Activated naive CD8-positive, alpha-beta T cell (primary cell): ENCODE measurements around the gene CTTNBP2.

Experiments used
- H3K27ac Mint-ChIP-seq: one replicate; pipeline ENCODE4 v1.8.0; 2021; ENCODE audit warnings: mixed read lengths
- H3K27me3 Mint-ChIP-seq: one replicate; pipeline ENCODE4 v1.8.0; 2021; ENCODE audit warnings: mixed read lengths
- H3K36me3 Mint-ChIP-seq: one replicate; pipeline ENCODE4 v1.8.0; 2021; ENCODE audit warnings: mixed read lengths
- H3K4me1 Mint-ChIP-seq: one replicate; pipeline ENCODE4 v1.8.0; 2021; ENCODE audit warnings: low read depth, mixed read lengths
- H3K4me3 Mint-ChIP-seq: one replicate; pipeline ENCODE4 v1.8.0; 2021; ENCODE audit warnings: mild to moderate bottlenecking, mixed read lengths
- H3K9me3 Mint-ChIP-seq: one replicate; pipeline ENCODE4 v1.8.0; 2021; ENCODE audit warnings: low read depth, mixed read lengths

CTTNBP2 gene, protein sequence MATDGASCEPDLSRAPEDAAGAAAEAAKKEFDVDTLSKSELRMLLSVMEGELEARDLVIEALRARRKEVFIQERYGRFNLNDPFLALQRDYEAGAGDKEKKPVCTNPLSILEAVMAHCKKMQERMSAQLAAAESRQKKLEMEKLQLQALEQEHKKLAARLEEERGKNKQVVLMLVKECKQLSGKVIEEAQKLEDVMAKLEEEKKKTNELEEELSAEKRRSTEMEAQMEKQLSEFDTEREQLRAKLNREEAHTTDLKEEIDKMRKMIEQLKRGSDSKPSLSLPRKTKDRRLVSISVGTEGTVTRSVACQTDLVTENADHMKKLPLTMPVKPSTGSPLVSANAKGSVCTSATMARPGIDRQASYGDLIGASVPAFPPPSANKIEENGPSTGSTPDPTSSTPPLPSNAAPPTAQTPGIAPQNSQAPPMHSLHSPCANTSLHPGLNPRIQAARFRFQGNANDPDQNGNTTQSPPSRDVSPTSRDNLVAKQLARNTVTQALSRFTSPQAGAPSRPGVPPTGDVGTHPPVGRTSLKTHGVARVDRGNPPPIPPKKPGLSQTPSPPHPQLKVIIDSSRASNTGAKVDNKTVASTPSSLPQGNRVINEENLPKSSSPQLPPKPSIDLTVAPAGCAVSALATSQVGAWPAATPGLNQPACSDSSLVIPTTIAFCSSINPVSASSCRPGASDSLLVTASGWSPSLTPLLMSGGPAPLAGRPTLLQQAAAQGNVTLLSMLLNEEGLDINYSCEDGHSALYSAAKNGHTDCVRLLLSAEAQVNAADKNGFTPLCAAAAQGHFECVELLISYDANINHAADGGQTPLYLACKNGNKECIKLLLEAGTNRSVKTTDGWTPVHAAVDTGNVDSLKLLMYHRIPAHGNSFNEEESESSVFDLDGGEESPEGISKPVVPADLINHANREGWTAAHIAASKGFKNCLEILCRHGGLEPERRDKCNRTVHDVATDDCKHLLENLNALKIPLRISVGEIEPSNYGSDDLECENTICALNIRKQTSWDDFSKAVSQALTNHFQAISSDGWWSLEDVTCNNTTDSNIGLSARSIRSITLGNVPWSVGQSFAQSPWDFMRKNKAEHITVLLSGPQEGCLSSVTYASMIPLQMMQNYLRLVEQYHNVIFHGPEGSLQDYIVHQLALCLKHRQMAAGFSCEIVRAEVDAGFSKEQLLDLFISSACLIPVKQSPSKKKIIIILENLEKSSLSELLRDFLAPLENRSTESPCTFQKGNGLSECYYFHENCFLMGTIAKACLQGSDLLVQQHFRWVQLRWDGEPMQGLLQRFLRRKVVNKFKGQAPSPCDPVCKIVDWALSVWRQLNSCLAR (N-terminal part only)

DNA sequence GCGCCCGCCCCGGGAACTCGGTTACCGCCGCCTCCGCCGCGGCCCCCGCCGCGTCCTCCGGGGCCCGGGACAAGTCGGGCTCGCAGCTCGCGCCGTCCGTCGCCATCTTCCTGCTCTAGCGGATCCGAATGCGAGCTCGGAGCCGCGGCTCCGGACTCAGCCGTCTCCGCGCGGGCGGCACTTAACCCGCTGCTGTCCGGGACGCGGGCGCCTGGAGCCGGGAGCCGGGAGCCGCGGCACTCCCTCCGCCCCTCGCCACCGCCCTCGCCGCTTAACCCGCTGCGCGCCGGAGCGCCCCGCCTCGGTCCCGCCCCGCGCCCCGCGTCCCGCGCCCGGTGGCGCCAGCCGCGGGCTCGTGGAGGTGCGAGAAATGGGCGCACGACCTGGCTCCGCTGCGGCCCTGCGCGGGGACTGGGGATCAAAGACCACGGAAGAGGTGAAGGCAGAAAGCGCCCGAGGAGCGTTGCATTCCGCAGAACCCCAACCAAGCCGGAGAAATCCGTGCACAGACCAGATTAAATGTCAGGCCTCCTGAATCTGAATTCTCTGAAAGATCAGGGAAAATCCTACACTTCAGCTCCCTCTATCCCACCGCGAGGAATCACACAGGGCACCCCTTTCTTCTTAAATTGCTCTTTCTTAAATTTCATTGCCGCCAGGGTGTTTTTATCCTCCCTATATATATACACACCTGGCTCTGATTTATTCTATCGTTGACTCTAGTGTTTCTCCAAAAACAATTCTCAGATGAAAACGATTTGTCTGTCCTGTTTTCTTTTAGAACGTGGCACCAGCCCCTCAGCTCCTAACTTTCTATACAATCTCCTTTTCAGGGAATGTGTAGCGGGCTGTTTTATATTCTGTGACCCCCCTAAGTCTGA, at the start of gene CTTNBP2:
TSS of gene CTTNBP2 (minus strand) at position 132 of the 881 bp plus-strand sequence. CDS start at position 106, 26 bp downstream.
- Mint-ChIP-seq H3K36me3 (no peaks in the 10 kb centered on the region), H3K27me3 (peaks cover 39% of the 10 kb centered on the region), H3K4me1 (peaks cover 19% of the 10 kb centered on the region), H3K27ac (no peak within 1 kb of the TSS), H3K4me3 (peak within 1 kb of the TSS; percentile 83), H3K9me3 (no peaks in the 10 kb centered on the region)

DNA sequence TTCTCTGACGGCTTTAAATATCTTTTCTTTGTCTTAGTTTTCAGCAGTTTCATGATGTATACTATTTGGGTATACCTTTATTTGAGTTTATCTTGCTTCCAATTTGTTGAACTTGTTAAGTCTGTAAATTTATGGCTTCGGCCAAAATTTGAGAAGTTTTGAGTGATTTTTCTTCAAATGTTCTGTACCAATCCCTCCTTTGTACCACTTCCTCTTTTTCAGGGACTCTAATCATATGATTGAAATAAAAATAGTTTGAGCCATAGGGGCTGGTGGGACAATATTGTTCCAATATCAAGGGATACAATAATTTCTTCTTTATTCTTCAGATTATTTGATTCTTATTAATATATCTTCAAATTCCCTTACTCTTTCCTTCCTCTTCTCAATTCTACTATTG, 43.1 kb upstream of the CTTNBP2 start:
- no peak overlapping the region for H3K27ac Mint-ChIP-seq
- peaks cover 3% of the 10 kb centered on the region for H3K27me3 Mint-ChIP-seq
- H3K4me1 Mint-ChIP-seq, result no peaks in the 10 kb centered on the region
- no peaks in the 10 kb centered on the region for H3K36me3 Mint-ChIP-seq
- H3K4me3 Mint-ChIP-seq, result no peak overlapping the region
- peaks cover 13% of the 10 kb centered on the region for H3K9me3 Mint-ChIP-seq

DNA sequence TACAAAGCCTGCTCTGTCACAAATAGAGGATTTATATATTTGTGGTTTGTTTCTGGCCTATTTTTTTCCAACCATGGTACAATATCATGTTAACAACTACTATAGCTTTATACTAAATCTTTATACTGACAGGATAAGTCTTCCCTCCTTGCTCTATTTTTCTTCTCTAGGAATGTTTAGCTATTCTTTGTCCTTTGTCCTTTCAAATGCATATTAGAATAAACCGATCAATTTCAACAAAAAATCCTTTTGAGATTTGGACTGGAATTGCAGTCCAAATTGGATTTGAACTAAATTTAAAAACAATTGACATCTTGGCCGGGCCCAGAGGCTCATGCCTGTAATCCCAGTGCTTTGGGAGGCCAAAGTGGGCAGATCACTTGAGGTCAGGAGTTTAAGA, 39.2 kb upstream of the CTTNBP2 start:
- Mint-ChIP-seq H3K36me3 (no peaks in the 10 kb centered on the region), H3K9me3 (peaks cover 10% of the 10 kb centered on the region), H3K27ac (no peak overlapping the region), H3K4me1 (no peaks in the 10 kb centered on the region), H3K4me3 (no peak overlapping the region), H3K27me3 (peaks cover 1% of the 10 kb centered on the region)

DNA sequence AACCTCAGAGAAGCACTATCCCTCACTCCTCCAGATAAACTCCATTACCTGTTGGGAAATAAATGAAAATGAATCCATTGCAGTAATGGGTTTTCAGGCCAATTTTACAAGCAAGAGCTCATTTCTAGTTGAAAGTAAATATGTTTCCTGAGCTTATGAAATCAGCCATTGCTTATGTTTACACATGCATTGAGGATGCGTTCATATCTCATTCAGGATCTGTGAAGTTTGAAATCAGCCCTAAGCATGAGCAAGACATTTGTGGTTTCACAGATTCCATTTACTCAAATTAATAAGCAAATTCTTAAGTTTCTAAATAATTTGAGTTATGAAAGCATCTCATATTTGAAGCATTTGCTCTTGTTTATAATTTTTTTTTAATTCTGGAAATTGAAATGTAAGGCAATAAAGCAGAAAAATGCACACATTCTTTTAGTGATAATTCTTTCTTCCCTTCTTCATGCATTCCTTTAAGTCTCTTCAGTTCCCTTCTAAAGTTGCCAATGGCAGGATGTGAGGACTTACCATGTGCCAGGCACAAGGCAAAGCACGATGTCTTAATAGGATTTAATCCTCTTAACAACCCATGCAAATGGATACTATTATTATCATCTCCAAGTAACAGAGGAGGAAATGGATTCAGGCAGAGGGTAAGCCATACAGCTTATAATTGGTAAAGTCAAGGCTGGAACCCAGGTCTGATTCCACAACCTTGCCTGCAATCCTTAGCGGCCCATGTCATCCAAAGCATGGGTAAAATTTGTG, 35.0 kb upstream of the CTTNBP2 start:
- Mint-ChIP-seq H3K36me3 (no peaks in the 10 kb centered on the region), H3K27ac (no peak overlapping the region), H3K27me3 (peaks cover 1% of the 10 kb centered on the region), H3K4me1 (no peaks in the 10 kb centered on the region), H3K4me3 (no peak overlapping the region), H3K9me3 (no peaks in the 10 kb centered on the region)

DNA sequence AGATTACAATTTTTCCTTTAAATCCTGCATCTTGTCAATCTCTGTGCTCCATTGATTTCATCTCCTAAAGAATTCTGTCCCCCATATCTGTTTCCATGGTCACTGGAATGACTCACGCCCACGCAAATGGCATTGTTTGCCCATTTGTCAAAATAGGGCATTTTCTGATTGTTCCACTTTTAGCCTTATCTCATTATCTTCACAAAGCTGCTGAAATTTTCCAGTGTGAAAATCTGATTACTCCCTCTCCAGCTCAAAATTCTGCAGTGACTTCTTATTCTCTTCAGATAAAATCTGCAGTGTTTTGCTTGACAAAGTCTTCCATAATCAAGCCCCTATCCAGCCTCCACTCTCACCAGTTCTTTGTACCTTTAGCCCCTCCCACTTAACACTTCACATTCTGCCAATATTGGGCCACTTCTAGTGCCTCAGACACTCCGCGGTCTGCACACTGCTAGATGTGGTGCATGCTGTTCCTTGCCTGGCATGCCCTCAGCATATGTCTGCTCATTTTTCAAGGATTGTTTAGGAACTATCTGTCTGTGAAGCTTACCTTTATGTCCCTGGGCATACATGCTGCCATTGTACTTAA, 33.9 kb upstream of the CTTNBP2 start:
- H3K36me3 Mint-ChIP-seq, result no peaks in the 10 kb centered on the region
- no peaks in the 10 kb centered on the region for H3K4me1 Mint-ChIP-seq
- no peak overlapping the region for H3K4me3 Mint-ChIP-seq
- H3K27me3 Mint-ChIP-seq, result peaks cover 1% of the 10 kb centered on the region
- H3K27ac Mint-ChIP-seq, result no peak overlapping the region
- no peaks in the 10 kb centered on the region for H3K9me3 Mint-ChIP-seq

DNA sequence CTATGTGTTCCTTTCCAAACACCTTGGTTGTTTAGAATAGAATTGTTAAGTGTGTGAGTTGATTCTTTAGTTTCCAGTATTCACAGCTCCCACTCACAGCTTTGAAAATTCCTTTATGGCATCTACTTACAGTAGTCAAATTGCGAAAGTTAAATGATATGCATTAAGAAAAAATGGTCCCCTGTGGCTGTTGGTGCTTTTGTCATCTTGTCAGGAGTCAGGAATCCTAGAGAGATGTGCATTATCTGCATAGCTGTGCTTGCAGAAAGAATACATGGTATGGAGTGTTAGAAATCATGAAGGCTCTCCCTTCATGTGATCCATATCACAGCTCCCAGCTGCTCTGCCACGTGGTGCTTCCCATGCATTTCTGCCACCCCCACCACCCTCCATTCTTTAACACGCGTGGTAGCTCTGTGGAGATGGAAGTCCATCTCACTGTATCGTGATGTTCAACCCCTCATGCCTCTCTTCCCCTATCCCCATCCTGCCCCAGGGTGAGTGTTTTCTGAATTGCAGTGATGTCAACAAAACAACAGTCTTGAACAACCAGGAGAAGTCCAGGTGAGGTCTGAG, 29.2 kb upstream of the CTTNBP2 start:
- Mint-ChIP-seq H3K36me3 (no peaks in the 10 kb centered on the region), H3K9me3 (no peaks in the 10 kb centered on the region), H3K27me3 (no peaks in the 10 kb centered on the region), H3K4me1 (no peaks in the 10 kb centered on the region), H3K4me3 (no peak overlapping the region), H3K27ac (no peak overlapping the region)

DNA sequence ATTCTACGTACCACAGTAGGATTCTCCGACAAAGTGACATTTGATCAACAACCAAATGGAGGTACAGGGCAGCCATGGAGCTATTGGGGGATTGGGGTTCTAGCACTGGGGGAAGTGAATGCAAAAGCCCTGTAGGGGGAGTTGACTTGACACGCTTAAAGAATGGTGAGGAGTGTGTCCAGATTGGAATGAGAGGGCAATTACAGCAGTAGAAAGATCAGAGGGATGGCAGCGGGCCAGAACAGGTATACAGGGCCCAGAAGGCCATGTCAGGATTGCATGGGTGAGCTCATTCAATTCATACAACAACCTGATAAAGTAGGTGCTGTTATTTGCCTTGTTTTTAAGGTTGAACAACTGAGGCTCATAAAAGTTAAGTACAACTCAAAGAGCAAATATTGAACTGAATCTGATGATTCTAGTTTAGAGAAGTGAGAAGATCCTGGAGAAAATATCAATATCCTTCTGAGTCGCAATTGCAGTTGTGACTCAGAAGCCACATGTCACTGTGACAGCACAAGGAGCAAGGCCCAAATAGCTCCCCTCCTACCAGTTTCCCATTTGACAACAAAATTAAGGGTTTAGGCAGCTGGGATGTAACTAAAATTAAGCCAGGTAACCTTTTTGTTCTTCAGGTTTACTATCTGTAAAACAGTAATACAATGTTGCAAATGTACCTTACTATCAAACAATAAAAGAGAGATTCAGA, 28.0 kb upstream of the CTTNBP2 start:
- Mint-ChIP-seq H3K36me3 (no peaks in the 10 kb centered on the region), H3K4me3 (no peak overlapping the region), H3K9me3 (no peaks in the 10 kb centered on the region), H3K27ac (no peak overlapping the region), H3K27me3 (no peaks in the 10 kb centered on the region), H3K4me1 (no peaks in the 10 kb centered on the region)

DNA sequence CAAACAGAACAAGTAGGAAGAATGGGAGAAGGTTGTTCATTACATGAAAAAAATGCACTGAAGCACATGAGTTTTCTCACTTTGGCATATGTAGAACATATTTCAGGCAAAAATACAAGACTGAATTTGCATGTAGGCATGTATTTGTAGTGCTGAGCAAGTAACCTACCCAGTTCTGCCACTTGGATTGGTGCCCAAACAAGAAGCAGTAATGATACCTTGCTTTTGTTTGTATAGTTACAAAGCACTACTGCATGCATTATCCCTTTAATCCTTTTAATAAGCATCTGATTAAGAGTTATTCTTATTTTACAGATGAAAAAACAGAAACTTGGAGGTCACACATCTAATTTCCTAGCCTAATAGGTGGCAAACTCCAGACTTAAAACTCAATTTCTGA, 23.1 kb upstream of the CTTNBP2 start:
- H3K36me3 Mint-ChIP-seq, result no peaks in the 10 kb centered on the region
- H3K27ac Mint-ChIP-seq, result no peak overlapping the region
- no peaks in the 10 kb centered on the region for H3K4me1 Mint-ChIP-seq
- H3K9me3 Mint-ChIP-seq, result peaks cover 3% of the 10 kb centered on the region
- no peaks in the 10 kb centered on the region for H3K27me3 Mint-ChIP-seq
- H3K4me3 Mint-ChIP-seq, result no peak overlapping the region

DNA sequence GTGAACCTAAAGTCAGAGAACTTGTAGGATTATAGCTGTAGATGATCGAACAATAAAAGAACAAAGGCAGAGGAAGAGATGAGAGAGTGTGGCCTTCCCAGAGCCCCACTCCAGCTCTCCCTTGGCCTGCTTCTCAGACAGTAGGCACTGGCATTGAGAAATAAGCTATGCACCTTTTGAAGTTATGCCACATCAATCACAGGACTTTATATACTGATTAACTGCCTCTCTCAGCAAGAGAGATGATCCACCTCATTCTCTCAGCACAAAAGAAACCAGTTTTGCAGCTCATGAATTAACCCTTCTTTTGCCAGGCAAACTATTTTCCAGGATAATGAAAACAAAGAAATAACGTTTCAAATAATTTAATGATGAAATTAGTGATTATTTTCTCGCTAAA, 22.0 kb upstream of the CTTNBP2 start:
- no peaks in the 10 kb centered on the region for H3K27me3 Mint-ChIP-seq

DNA sequence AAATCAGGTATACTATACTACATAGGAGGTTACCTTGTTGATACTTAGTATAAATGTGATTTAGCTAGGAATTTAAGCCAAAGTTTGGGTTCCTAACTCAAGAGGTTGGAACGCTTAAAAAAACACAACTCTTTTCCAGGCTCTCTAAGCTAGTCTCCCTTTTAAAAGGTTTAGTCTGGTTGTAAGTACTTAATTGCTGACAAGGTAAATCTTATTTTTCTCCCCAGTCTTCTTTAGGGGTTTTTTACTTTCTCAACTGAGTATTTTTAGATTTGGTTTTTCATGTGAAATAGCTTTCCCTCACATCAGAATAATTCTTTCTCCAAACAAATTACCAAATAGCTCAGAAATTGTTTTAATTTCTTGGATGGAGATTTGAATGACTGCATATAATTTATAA, 20.8 kb upstream of the CTTNBP2 start:
- no peaks in the 10 kb centered on the region for H3K27me3 Mint-ChIP-seq
- H3K4me3 Mint-ChIP-seq, result no peak overlapping the region
- H3K27ac Mint-ChIP-seq, result no peak overlapping the region
- H3K36me3 Mint-ChIP-seq, result no peaks in the 10 kb centered on the region
- no peaks in the 10 kb centered on the region for H3K4me1 Mint-ChIP-seq
- peaks cover 3% of the 10 kb centered on the region for H3K9me3 Mint-ChIP-seq

More for the DNA sequence above, 22.0 kb upstream of the CTTNBP2 start:
- Mint-ChIP-seq H3K4me3 (no peak overlapping the region), H3K4me1 (no peaks in the 10 kb centered on the region), H3K36me3 (no peaks in the 10 kb centered on the region), H3K27ac (no peak overlapping the region), H3K9me3 (peaks cover 3% of the 10 kb centered on the region)

DNA sequence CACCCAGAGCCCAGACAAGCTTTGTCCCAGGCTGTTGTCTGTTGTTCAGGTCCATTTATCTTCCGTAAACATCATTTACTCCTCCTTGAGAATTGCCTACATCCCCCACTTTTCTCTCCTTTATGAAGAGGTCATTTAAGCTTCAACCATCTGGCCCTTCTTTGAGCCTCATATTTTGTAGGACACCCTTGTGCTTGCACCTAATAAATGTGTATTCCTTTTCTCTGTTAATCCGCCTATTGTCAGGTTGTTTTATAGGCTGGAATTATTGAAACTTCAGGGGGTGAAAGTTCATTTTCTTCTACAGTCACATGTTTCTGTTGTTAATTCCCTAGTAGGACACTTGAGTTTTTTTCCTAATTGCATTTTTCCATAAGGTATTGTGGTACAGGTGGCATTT, 19.6 kb upstream of the CTTNBP2 start:
- Mint-ChIP-seq H3K27me3 (no peaks in the 10 kb centered on the region), H3K9me3 (peaks cover 3% of the 10 kb centered on the region), H3K27ac (no peak overlapping the region), H3K36me3 (no peaks in the 10 kb centered on the region), H3K4me1 (no peaks in the 10 kb centered on the region), H3K4me3 (no peak overlapping the region)

DNA sequence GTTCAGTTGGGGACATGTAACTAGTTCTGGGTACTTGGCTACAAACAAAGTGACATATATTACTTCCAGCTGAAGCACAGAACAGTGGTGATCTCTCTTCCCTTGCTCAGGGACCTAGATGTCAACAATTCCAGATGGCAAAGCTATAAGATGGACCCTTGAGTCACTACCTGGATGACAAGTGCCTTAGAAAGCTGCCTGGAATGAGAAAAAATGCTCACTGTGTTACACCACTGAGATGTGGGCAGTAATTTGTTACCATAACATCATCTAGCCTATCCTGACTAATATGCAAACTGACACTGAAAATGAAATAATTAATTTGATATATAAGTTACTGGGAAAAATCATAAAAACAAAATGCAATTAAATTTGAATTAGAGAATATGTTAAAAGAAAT, 16.4 kb upstream of the CTTNBP2 start:
- no peaks in the 10 kb centered on the region for H3K4me1 Mint-ChIP-seq
- H3K27ac Mint-ChIP-seq, result no peak overlapping the region
- peaks cover 5% of the 10 kb centered on the region for H3K27me3 Mint-ChIP-seq
- no peaks in the 10 kb centered on the region for H3K36me3 Mint-ChIP-seq
- peaks cover 3% of the 10 kb centered on the region for H3K9me3 Mint-ChIP-seq
- no peak overlapping the region for H3K4me3 Mint-ChIP-seq
